GM12892 (cell line): ENCODE measurements around the gene DLG1.

Experiments
- POLR2A ChIP-seq: IDR thresholded peaks from 2 replicates; pipeline ENCODE4 v1.6.1; 2011; ENCODE audit warnings: low read depth, low read length, control low read depth
- POLR2AphosphoS5 ChIP-seq: IDR thresholded peaks from 2 replicates; pipeline ENCODE4 v1.6.1; 2011; ENCODE audit warnings: low read depth, low read length, control low read depth

GRCh38 chr3:197226179-197226578, 72.2 kb downstream of the DLG1 start:
- TF ChIP-seq POLR2AphosphoS5 (no peak), POLR2A (no peak)
